HCT116 (cell line): Measurements from ENCODE around the gene DNAJC4. TPM values are rescaled to one million over a fixed set of nuclear protein-coding genes. Genes with fewer than 3 reads are reported as not detected.

Experiments used
- ATAC-seq: fragments of 200-7000 bp; cut with Tn5 transposase; 2 replicates; pipeline ENCODE4 v1.9.1; 2020; ENCODE audit warnings: mild to moderate bottlenecking, moderate library complexity
- BruUV-seq: library from RNA; stranded (reverse); fragments of 400-500 nt; replicated peaks from 2 replicates; lab custom pipeline; 2021; lab: Mats Ljungman, UMichigan
- CTCF ChIA-PET: fragments of 300-600 bp; sonication (Branson Sonifier 250); formaldehyde crosslinking; loops from one replicate; lab custom pipeline; 2021; ENCODE audit warnings: antibody characterized with exemption; lab: Charles Lee
- POLR2A ChIA-PET: fragments of 300-600, 350-600 bp; sonication (Branson Sonifier 250); formaldehyde crosslinking; loops from one replicate; lab custom pipeline; 2021; ENCODE audit warnings: antibody characterized with exemption; lab: Charles Lee
- RAD21 ChIA-PET, 2 experiments: fragments of 300-600 bp; sonication (Branson Sonifier 250); formaldehyde crosslinking; loops; one replicate each; lab custom pipeline; 2023; ENCODE audit warnings: low total read pairs in 2 of 2; ENCODE audit not compliant: uncharacterized antibody in 2 of 2, unreplicated experiment in 2 of 2, low non-redundant PET in 1 of 2; lab: Charles Lee
- DNase-seq: peaks from one replicate; pipeline ENCODE4 v3.0.0-alpha.2; 2010; ENCODE audit warnings: low read depth, low spot score
- H2AFZ ChIP-seq: fragments of 200-600 bp; shearing (Covaris generic), sonication (generic); 2 replicates; pipeline ENCODE4 v1.6.1; 2017; ENCODE audit warnings: low read depth, mixed run types, mixed read lengths, antibody characterized with exemption, low read length; ENCODE audit not compliant: poor library complexity, severe bottlenecking
- H3K27ac ChIP-seq: 2 replicates; pipeline ENCODE4 v1.5.1; 2012; ENCODE audit warnings: low read depth, low read length
- H3K27me3 ChIP-seq: fragments of 200-600 bp; sonication (generic); 2 replicates; pipeline ENCODE4 v1.6.1; 2016; ENCODE audit warnings: mixed run types, low read length, mixed read lengths; ENCODE audit not compliant: insufficient read depth
- H3K36me3 ChIP-seq, 2 experiments: fragments of 200-500 bp in 1 of 2; fragments of 200-600 bp in 1 of 2; sonication (Bioruptor generic) in 1 of 2; sonication (generic) in 1 of 2; 2 replicates each; pipeline versions ENCODE4 v1.5.1 to v1.6.1; 2014 to 2016; ENCODE audit warnings: low read length in 2 of 2, inconsistent platforms in 1 of 2, mixed read lengths in 1 of 2, mixed run types in 1 of 2; ENCODE audit not compliant: insufficient read depth in 2 of 2, control insufficient read depth in 1 of 2
- H3K4me1 ChIP-seq, 2 experiments: fragments of 200-600 bp in 1 of 2; sonication (generic) in 1 of 2; 2 replicates each; pipeline versions ENCODE4 v1.5.1 to v1.6.1; 2012 to 2017; ENCODE audit warnings: low read length in 2 of 2, inconsistent platforms in 1 of 2, mild to moderate bottlenecking in 1 of 2, mixed read lengths in 1 of 2, mixed run types in 1 of 2, moderate library complexity in 1 of 2; ENCODE audit not compliant: insufficient read depth in 2 of 2, control insufficient read depth in 1 of 2
- H3K4me2 ChIP-seq: fragments of 200-600 bp; sonication (generic); 2 replicates; pipeline ENCODE4 v1.6.1; 2017; ENCODE audit warnings: mixed run types, low read length, mixed read lengths
- H3K4me3 ChIP-seq, 2 experiments: fragments of 200-600 bp in 1 of 2; sonication (generic) in 1 of 2; replicated peaks in 1 of 2; 2 replicates each; pipeline ENCODE4 v1.5.1; 2011 to 2016; ENCODE audit warnings: low read length in 2 of 2, control low read depth in 1 of 2, low read depth in 1 of 2, mild to moderate bottlenecking in 1 of 2, mixed read lengths in 1 of 2, mixed run types in 1 of 2
- H3K79me2 ChIP-seq: fragments of 200-600 bp; sonication (generic); 2 replicates; pipeline ENCODE4 v1.6.1; 2017; ENCODE audit warnings: mild to moderate bottlenecking, mixed run types, low read length, moderate library complexity, mixed read lengths; ENCODE audit not compliant: insufficient read depth
- H3K9ac ChIP-seq: fragments of 200-600 bp; sonication (generic); 2 replicates; pipeline ENCODE4 v1.6.1; 2016; ENCODE audit warnings: low read length, mixed read lengths
- H3K9me2 ChIP-seq: fragments of 200-600 bp; sonication (generic), shearing (Covaris generic); 2 replicates; pipeline ENCODE4 v1.6.1; 2017; ENCODE audit warnings: mixed run types, mild to moderate bottlenecking, moderate library complexity; ENCODE audit not compliant: insufficient read depth
- H3K9me3 ChIP-seq, 2 experiments: fragments of 200-500 bp in 1 of 2; fragments of 200-600 bp in 1 of 2; sonication (Bioruptor generic) in 1 of 2; sonication (generic) in 1 of 2; 2 replicates each; pipeline ENCODE4 v1.6.1; 2014 to 2017; ENCODE audit warnings: low read length in 2 of 2, mixed read lengths in 2 of 2, inconsistent platforms in 1 of 2, low read depth in 1 of 2, mild to moderate bottlenecking in 1 of 2, mixed run types in 1 of 2, moderate library complexity in 1 of 2; ENCODE audit not compliant: control insufficient read depth in 1 of 2, insufficient read depth in 1 of 2
- H4K20me1 ChIP-seq: fragments of 200-600 bp; sonication (generic), shearing (Covaris generic); 2 replicates; pipeline ENCODE4 v1.6.1; 2017; ENCODE audit warnings: mixed run types, mild to moderate bottlenecking, moderate library complexity; ENCODE audit not compliant: insufficient read depth
- ELF1 ChIP-seq: IDR thresholded peaks from 2 replicates; pipeline ENCODE4 v1.6.1; 2012; ENCODE audit warnings: low read depth, borderline replicate concordance
- FOSL1 ChIP-seq: IDR thresholded peaks from 2 replicates; pipeline ENCODE4 v1.6.1; 2012; ENCODE audit warnings: low read depth
- JUND ChIP-seq: IDR thresholded peaks from 2 replicates; pipeline ENCODE4 v1.6.1; 2012
- REST ChIP-seq: IDR thresholded peaks from 2 replicates; pipeline ENCODE4 v1.6.1; 2012; ENCODE audit warnings: low read depth
- SRF ChIP-seq: IDR thresholded peaks from 2 replicates; pipeline ENCODE4 v1.6.1; 2012; ENCODE audit warnings: low read depth
- ZNF274 ChIP-seq: fragments of 200-500 bp; sonication (Bioruptor generic); IDR thresholded peaks from 2 replicates; pipeline ENCODE4 v1.6.1; 2014; ENCODE audit warnings: mild to moderate bottlenecking, low read depth, low read length, inconsistent platforms
- intact Hi-C: fragments of 100-400 bp; cut with micrococcal nuclease; formaldehyde crosslinking; loops from 2 replicates; pipeline ENCODE4 v1.10.0; 2022
- total RNA-seq: library from RNA; stranded (reverse); gene quantifications from one replicate; pipeline ENCODE4 v1.2.1, GENCODE V29; 2021; ENCODE audit not compliant: unreplicated experiment

The DNAJC4 gene
- total RNA-seq, 1 experiment from 2014 or later = 25.8 TPM

GRCh38 chr11:64267207-64267945, 37.0 kb downstream of the DNAJC4 start:
- H2AFZ ChIP-seq = no peak overlapping the region
- H3K36me3 ChIP-seq = peaks cover 5 to 27% of the 10 kb centered on the region in 2 experiments; a peak in 2 of 4 replicates
- H3K27ac ChIP-seq = peak overlapping the region; percentile 95
- intact Hi-C loops = no loop called here
- TF ChIP-seq SRF (no peak), JUND (no peak), ZNF274 (no peak), FOSL1 (no peak), ELF1 (no peak), REST (no peak)
- no peak overlapping the region for H3K9ac ChIP-seq
- no TSS peak for BruUV-seq
- ChIA-PET POLR2A (interaction anchor here (1.7 to 2.0 kb wide), 2 partner anchors 26 to 37 kb away, joined by 5 to 9 read pairs; partner anchors contain the start of genes ESRRA and FKBP2), CTCF (no interaction called here), RAD21 (no interaction called here)
- peaks cover 18 to 31% of the 10 kb centered on the region in 2 experiments; a peak in 3 of 4 replicates for H3K4me1 ChIP-seq
- H3K27me3 ChIP-seq = no peaks in the 10 kb centered on the region
- no peaks in the 10 kb centered on the region for H3K9me2 ChIP-seq
- no peaks in the 10 kb centered on the region for H3K9me3 ChIP-seq
- no peak for ATAC-seq
- H4K20me1 ChIP-seq = no peaks in the 10 kb centered on the region
- DNase-seq = no peak
- no peak overlapping the region for H3K4me3 ChIP-seq
- peaks cover 6% of the 10 kb centered on the region; the same call in 1 of the 2 replicates for H3K79me2 ChIP-seq
- peak overlapping the region; percentile 91 for H3K4me2 ChIP-seq
